Cortex of kidney (tissue), 1 donor: ENCODE data around the gene NAA80.
"Not testable (repeated sequence)": the region's sequence is repeated elsewhere in the genome, so short reads cannot be mapped to it uniquely, and the experiment has no call there.

Experiments used
- DNase-seq: peaks from one replicate; lab custom pipeline; 2025; lab: John Stamatoyannopoulos, UW

NAA80 gene

DNA sequence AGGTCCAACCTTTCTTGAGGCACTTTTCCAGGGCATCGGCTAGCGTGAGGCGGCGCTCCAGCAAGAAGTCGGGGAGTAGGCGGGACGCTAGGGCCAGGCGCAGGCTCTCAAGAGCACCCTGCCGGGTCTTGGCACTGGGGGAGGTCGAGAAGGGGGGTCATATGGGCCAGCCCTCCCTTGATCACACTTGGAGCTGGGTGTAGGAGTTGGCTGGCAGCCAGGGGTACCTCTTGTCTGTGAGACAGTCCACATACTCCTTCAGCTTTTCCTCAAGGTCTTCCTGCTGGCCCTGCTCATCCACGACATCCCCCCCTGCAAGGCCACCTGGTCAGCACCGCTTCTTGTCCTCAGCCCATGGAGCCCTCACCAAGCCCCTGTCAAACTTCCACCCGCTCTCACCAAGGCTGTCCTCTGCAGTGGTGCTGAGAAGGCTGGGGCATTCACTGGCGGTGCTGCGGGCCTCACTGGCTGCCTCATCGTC, 9.0 kb downstream of the NAA80 start:
- DNase-seq = no peak

DNA sequence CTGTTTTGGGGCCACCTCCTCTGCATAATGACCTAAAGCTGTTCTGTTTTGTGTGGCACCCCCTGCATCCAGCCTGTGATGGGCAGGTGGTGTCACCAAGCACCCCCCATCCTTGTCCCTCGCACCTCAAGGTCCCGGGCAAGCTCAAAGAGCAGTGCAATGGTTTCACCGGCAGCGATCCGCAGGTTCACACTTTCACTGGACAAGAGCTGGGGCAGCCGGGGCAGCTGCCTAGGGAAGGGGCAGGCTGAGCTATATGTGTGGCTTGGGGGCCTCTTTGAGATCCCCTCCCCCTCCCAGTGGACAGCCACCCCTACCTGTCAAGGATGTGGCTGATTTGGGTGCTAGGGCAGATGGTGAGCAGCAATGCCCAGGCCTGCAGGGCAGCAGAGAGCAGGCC, 10.1 kb downstream of the NAA80 start:
- no peak for DNase-seq

DNA sequence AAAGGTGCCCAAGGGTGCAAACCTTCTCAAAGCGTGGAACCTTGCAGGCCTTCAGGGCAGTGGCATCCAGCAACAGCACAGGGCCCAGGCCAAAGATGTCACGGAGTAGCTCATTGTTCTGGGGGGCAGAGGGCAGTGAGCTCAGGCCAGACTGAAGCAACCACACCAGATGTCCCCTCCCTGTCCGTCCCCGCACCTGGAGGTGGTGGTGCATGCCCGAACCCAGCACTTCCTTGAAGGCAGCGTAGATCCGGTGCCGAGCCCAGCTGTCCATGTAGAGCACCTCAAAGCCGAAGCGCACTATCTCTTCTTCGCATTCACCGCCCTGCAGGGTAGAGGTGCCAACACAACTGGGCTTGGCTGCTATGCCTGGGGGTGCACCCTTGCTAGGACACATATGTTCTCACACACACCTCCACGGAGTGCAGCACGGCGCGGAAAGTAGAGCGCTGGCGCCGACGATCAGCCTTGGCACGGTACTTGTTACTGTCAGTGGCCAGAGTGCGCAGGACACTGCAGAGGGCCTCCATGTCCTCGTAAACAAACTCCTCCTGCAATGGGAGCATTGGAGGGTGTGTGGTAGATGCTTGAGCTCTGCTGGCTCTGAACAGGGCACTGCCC, 10.7 kb downstream of the NAA80 start:
- no peak for DNase-seq

DNA sequence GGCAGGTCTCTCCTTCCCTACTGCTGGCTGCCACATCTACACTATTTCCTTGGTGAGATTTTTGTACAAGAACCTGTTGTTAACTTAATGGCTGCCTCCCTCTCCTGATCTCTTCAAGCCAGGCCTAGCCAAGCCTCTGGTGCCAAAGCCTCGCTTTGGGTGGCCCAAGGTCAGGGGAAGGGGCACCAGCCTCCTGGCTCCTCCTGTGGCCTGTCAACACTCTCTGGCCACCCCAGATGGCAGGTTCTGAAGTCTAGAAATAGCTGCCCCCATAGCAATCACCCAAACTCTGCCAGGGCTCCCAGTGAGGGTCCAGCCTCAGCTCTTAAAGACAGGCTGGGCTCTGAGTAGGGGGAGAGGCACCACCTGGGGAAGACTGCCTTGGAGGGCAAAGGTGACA, 11.9 kb downstream of the NAA80 start:
- DNase-seq = no peak

DNA sequence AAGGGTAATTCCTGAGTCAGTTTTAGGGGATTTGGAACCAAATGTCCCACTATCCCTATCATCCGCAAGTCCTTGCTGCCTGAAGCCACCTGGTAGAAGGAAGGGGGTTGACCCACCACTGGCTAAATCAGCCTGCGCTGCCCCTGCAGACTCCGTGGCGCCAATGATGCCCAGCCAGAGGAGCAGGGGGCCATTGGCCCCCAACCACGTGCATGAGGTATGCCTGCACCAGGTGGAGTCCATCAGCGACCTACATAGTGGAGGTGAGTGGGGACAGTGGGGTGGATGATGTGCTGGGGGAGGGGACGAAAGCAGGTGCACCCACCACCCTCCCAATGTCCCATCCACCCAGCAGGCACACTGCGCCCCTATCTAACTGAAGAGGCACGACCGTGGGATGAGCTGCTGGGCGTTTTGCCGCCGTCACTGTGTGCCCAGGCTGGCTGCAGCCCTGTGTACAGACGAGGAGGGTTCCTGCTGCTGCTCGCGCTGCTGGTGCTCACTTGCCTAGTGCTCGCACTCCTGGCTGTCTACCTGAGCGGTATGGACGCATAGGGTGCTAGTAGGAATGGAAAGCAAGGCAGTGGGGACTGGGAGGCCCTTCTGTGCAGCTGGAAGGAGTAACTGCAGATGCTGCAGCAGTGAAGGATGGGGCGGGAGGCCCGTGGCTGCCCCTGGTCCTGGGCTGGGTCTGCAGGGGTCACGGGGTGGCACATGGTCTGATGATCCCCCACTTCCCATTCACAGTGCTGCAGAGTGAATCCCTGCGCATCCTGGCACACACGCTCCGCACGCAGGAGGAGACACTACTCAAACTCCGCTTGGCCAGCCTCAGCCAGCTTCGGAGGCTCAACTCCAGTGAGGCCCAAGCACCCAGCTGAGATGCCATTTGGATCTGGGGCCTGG, 12.6 kb downstream of the NAA80 start:
- DNase-seq = no peak

DNA sequence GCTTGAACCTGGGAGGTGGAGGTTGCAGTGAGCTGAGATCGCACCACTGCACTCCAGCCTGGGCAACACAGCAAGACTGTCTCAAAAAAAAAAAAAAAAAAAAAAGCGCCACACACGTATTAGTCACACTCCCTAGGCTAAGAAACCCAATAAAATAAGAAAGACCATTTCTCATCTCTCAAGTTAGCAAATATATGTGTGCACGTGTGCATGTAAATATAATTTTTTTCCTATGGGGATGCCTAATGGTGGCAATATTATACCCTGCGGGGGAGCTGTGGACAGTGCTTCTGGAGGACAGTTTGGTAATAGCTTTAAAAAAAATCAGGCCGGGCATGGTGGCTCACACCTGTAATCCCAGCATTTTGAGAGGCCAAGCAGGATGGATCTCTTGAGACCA, 15.1 kb downstream of the NAA80 start:
- not testable (repeated sequence) for DNase-seq

DNA sequence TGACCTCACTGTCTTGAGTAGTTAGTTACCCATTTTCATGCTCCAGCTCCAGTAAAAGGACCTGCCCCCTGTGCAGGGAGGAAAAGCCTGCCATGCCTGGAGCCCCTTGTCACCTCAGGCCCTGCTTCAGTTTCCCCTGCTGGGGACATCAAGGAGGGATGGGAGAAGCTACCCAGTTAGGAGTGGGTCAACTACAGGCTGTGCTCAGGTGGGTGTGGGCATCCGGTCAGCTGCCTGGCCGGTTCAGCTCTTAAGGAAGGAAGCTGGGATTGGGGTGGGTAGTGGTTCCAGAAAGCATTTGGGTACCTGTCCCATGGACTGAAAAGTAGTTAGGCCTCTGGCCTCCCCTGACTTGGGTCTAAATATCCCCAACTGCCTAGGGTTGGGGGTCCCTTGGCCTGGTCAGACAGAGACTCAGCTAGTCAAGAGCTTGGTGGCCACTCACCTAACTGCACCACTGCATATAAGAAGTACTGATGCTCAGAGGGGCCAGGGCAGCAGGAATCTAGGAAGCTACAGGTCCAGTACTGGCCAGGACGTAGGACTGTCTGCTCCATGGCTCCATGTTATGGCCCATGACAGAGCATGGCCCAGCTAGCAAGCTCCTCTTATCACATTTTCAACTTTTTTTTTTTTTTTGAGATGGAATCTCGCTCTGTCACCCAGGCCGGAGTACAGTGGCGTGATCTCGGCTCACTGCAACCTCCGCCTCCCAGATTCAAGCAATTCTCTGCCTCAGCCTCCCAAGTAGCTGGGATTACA, 19.8 kb downstream of the NAA80 start:
- DNase-seq = no peak

DNA sequence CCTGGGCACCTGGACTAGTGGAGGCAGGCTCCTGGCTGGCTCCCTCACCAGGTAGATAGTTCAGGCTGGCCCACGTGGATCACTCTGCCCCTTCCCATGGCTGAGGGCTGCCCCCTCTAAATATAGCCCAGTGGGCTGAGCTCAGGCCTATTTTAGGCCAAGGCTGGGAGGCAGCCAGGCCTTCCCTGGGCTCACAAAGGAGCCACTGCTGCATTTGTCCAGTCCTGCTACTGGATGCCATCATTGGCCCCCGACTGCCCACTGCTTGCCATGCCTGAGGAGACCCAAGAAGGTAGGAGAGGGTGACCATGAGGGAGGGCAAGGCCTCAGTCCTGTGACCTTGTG, 20.4 kb downstream of the NAA80 start, which contains the start of gene LSMEM2:
LSMEM2 (plus strand) TSS at position 208 of the 345 bp plus-strand sequence; CDS start at position 235, 27 bp downstream.
- DNase-seq = no peak

DNA sequence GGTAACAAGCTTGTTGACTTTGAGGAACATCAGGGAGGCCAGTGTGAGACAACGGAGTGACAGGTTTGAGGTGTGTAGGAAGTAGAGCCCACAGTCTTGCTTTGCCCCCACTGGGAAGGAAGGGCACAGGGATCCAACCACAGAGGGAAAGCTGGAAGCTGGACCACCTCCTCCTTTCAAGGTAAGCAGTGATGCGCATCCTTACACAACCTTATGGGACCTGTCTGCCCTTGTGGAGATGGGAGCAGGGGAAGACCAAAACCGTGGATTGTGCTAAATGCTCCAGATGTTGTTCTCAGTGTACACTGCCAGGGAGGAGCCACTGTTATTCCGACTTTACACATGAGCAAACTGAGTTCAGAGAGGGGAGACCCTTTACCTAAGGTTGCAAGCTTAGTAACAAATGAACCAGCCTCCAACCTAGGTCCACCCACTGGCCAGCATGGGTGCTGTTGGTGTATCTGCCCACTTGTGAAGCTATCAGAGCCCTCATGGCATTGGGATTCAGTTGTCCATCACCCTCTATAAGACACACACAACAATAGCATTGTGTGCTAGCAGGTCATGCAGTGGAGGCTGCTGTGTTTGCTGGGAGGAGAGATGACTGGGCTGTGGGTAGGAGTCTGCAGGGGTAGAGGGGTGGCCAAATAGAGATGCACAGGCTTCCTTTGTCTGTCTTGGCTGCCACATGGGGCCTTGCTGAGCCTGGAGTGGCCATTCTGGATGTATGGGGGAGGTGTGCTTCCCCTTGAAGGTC, 20.9 kb downstream of the NAA80 start:
- no peak for DNase-seq

DNA sequence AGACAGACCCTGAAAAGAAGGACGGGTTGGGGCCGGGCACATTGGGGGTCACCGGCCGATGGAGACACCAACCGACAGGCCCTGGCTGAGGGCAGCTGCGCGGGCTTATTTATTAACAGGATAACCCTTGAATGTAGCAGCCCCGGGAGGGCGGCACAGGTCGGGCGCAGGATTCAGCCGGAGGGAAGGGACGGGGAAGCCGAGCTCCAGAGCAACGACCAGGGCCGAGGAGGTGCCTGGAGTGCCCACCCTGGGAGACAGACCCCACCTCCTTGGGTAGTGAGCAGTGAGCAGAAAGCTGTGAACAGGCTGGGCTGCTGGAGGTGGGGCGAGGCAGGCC, 22.5 kb downstream of the NAA80 start:
- no peak for DNase-seq

DNA sequence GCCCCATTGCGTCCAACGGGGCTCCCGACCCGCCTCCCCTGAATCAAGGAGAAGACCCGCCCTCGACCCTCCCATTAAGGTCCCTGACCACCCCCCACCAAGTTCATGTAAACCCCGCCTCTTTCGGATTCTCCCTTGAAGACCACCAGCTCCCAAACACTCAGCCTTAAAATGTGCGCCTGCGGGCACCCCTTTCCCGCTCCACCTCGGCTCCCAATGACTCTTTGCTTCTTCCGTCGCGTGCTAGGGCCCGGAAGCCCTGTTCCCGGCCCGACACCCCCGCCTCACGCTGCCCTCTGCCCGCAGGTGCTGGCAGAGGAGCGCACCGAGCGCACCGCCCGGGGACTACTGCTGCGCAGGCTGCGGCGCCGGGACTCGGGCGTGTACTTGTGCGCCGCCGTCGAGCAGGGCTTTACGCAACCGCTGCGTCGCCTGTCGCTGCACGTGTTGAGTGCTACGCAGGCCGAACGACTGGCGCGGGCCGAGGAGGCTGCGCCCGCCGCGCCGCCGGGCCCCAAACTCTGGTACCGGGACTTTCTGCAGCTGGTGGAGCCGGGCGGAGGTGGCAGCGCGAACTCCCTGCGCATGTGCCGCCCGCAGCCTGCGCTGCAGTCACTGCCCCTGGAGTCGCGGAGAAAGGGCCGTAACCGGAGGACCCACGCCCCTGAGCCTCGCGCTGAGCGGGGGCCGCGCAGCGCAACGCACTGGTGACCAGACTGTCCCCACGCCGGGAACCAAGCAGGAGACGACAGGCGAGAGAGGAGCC, 23.0 kb downstream of the NAA80 start:
- no peak for DNase-seq

DNA sequence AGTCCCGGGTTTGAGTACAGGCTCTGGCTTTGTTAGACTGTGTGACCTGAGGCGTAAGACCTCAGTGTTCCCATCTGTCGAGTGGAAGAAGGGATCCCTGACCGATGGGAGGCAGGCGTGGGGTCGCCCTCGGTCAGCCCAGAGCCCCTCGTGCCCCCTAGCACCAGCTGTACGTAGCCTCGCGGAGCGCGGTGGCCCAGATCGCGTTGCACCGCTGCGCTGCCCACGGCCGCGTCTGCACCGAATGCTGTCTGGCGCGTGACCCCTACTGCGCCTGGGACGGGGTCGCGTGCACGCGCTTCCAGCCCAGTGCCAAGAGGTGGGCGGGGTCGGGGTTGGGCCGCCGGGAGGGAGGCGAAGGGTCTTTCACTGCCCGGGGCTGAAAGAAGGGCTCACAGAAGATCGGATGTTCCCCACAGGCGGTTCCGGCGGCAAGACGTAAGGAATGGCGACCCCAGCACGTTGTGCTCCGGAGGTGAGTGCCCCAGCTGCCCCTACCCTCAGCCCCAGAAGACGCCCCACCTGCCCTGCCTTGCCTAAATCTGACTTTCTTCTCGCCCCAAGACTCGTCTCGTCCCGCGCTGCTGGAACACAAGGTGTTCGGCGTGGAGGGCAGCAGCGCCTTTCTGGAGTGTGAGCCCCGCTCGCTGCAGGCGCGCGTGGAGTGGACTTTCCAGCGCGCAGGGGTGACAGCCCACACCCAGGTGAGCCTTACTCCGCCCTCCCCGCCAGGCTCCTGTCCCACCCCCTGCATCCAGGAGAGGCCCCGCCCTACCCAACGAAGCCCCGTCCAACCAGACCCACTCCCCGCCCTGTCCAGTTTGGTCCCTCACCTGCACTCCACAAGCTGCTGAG, 23.8 kb downstream of the NAA80 start:
- no peak for DNase-seq

DNA sequence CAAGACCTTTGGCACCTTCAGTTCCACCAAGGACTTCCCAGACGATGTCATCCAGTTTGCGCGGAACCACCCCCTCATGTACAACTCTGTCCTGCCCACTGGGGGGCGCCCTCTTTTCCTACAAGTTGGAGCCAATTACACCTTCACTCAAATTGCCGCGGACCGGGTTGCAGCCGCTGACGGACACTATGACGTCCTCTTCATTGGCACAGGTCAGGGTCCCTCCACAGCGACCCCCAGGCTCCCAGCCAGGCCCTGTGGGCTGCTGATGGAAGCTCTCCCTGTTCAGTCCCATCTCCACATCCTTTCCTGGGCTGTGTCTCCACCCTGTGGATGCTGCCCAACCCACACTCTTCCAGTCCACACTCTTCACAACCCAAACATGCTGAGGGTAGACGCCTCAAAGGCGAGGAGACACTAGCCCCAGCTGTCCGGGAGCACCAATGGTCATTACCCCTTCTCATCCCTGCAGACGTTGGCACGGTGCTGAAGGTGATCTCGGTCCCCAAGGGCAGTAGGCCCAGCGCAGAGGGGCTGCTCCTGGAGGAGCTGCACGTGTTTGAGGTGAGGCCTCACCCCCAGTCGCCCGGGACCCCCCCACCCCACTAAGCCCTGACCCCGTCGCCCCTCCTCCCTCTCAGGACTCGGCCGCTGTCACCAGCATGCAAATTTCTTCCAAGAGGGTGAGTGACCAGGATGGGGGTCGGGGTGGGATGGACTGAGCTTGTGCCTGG, 24.7 kb downstream of the NAA80 start:
- DNase-seq = no peak

DNA sequence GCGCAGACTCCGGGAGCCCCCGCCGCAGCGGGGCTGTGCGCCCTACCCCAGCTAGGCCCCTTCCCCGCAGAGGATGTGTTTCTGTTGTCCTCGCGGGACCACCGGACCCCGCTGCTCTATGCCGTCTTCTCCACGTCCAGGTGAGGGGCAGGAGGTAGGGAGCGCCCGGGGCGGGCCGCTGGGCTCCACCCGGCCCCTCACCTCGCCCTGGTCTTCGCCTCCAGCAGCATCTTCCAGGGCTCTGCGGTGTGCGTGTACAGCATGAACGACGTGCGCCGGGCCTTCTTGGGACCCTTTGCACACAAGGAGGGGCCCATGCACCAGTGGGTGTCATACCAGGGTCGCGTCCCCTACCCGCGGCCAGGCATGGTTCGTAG, 25.5 kb downstream of the NAA80 start:
- DNase-seq = no peak

DNA sequence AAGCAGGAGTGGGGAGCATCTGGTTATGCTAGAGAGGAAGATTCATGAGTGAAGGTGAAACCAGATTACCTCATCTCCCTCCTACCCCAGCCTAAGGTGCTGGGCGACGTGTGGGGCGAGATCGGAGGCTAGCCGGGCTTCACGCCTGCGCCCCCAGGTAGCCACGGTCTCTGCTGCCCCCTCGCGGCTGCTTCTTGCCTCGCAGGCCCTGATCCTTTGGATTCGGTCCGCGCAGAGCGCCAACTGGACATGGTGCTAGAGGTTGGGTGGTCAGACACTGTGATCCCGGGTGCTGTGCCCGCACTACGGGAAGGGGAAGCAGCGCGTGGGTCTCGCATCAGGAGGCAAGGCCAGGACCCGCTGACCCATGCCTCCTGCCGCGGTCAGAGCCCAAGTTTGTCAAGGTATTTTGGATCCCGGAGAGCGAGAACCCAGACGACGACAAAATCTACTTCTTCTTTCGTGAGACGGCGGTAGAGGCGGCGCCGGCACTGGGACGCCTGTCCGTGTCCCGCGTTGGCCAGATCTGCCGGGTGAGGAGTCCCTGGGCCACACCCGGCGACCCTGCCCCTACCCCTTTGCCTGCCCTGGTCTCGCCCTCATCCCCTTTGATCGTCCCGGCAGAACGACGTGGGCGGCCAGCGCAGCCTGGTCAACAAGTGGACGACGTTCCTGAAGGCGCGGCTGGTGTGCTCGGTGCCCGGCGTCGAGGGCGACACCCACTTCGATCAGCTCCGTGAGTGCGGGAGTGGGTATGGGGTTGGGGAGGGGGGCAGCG, 26.1 kb downstream of the NAA80 start:
- no peak for DNase-seq

DNA sequence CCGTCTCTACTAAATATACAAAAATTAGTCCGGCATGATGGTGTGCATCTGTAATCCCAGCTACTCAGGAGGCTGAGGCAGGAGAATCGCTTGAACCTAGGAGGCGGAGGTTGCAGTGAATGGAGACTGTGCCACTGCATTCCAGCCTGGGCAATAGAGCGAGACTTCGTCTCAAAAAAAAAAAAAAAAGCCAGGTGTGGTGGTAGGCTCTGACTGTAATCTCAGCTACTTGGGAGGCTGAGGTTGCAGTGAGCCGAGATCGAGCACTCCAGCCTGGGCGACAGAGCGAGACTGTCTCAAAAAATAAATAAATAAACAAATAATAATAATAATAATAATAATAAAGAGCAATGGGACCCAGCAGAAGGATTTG, 26.7 kb downstream of the NAA80 start:
- DNase-seq = not testable (repeated sequence)

DNA sequence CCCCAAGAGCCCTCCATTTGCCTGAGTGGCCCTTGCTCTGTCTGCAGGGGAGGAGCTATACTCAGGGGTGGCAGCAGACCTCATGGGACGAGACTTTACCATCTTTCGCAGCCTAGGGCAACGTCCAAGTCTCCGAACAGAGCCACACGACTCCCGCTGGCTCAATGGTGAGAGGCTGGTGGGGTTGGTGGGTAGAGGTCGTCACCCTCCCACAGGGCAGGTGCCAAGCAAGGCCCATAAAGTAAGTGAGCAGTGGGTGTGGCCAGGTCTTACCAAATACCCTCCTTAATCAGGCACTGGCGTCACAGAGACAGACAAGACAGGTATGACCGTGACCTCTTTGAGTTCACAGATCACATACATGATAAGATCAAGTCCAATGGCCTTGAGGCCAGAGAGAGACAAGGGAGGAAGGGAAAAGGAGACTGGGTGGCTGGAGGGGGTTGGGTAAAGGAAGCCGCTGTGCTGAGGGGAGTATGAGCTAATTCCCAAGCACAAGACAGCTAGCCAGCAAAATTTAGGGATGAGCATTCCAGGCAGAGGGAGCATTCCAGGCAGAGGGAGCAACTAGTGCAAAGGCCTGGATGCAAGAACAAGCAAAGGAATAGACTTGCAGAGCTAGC, 27.8 kb downstream of the NAA80 start:
- DNase-seq = no peak

DNA sequence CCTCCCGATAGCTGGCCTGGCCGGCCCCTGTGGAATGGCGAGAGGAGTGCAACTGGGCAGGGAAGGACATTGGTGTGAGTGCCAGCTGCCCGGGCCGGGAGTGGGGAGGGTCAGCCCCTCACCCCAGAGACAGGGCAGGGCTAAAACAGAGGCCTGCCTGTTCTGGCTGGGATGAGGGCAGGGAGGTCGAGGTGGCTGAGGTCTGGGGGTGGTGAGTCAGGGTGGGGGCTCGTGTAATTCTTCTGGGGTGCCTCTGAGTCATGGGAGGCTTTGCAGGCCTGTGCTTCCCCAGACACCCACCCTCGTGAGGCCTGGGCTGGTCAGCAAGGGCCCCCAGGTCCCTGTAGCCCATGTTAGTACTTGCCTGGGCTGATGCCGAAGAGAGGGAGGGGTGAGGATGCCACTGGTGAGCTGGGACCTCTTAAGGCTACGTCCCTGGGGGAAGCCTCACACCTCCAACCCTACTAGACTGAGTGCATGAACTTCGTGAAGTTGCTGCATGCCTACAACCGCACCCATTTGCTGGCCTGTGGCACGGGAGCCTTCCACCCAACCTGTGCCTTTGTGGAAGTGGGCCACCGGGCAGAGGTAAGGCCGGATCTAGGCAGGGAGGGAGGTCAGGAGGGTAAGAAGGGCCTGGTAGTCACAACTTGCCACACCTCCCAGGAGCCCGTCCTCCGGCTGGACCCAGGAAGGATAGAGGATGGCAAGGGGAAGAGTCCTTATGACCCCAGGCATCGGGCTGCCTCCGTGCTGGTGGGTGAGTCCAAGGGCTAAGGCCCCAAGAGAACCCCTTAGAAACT, 28.6 kb downstream of the NAA80 start:
- DNase-seq = no peak
